Measurements from ENCODE around the gene LYL1. TPM values are rescaled to one million over a fixed set of nuclear protein-coding genes. Genes with fewer than 3 reads are reported as not detected.

LYL1 gene
- total RNA-seq, 1 experiment from 2014 or later: 0.63 TPM

DNA sequence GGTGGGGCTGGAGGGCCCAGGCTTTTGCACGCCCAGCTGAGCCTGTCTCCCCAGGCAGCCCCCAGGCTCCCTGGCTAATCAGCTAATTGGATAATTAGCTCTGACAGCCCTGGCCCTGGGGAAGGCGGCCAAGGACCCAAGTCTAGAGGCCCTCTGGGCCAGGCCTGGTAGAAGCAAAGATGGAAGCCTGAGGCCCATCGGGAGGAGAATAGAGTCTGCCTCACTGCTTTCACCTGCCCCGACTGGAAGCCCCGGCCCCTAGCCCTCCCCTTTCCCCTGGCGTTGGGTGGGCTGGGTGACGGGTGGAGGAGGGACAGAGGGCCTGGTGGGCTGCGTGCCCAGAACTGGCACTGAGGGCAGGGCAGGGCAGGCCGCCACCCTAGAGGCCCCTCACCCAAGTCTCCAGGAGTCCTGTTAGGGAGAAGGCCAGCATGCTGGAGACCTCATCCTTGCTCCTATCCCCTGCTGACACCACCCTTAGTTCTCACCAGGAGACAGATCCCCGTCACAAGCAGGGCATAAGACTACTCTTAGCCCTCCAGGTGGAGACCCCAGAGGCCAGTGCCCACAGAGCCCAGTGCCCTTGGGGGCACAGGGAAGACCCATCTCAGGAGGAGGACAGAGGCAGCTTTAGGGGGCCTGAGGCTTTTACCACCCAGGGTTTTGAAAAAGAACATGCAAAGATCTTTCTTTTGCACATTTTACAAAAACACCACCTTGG lies 12.0 kb downstream of the LYL1 start:
- Histone ChIP-seq H4K5ac (ENCODE audit: insufficient read length, low read depth, low read length) (no peak overlapping the region), H2BK5ac (ENCODE audit: insufficient read length, low read length) (no peak overlapping the region), H3K23ac (ENCODE audit: insufficient read length, low read depth, low read length) (no peak overlapping the region), H2BK12ac (ENCODE audit: insufficient read length, low read depth, low read length) (no peak overlapping the region), H3K79me2 (ENCODE audit: insufficient read depth, low read length) (no peaks in the 10 kb centered on the region), H3K9ac (ENCODE audit: extremely low read depth, insufficient read length, low read length) (no peak overlapping the region), H3K4ac (ENCODE audit: low read depth, low read length) (no peak overlapping the region), H3K79me1 (ENCODE audit: insufficient read depth, low read depth, low read length, poor library complexity, severe bottlenecking) (no peaks in the 10 kb centered on the region), H3K4me1 (ENCODE audit: insufficient read depth, low read length) (0 out of 2 replicates have a peak, but pooled peaks cover 2% of the 10 kb centered on the region), H3K27ac (ENCODE audit: insufficient read length, low read depth, low read length) (no peak overlapping the region), H4K20me1 (ENCODE audit: control insufficient read depth, insufficient read depth, insufficient read length) (no peaks in the 10 kb centered on the region), H2BK120ac (ENCODE audit: low read depth, low read length, poor library complexity, severe bottlenecking) (no peak overlapping the region), H3K4me2 (ENCODE audit: insufficient read depth, insufficient read length, low read length) (no peak overlapping the region), H2BK15ac (ENCODE audit: low read depth, low read length) (no peak overlapping the region), H2AFZ (ENCODE audit: low read length) (no peak overlapping the region), H3T11ph (ENCODE audit: low read length) (no peak overlapping the region), H3K27me3 (ENCODE audit: insufficient read depth, low read length) (peaks cover 6% of the 10 kb centered on the region; the same call in 1 of the 2 replicates), H3K56ac (ENCODE audit: insufficient read length, low read depth, low read length) (no peak overlapping the region), H4K91ac (ENCODE audit: insufficient read length, low read depth, low read length) (no peak overlapping the region), H4K8ac (replicated peaks; ENCODE audit: insufficient read length, low read depth, low read length) (no peak overlapping the region), H2BK20ac (ENCODE audit: low read depth, low read length, poor library complexity, severe bottlenecking) (no peak overlapping the region), H3K18ac (ENCODE audit: insufficient read length, low read depth, low read length) (no peak overlapping the region), H3K9me3 (ENCODE audit: control insufficient read depth, low read depth, low read length) (no peaks in the 10 kb centered on the region), H2AK5ac (ENCODE audit: insufficient read length, low read length) (no peak overlapping the region), H3K14ac (ENCODE audit: insufficient read depth, low read length) (no peak overlapping the region), H3K23me2 (ENCODE audit: insufficient read length, low read depth, low read length, poor library complexity, severe bottlenecking) (peaks cover 7% of the 10 kb centered on the region)
- WGBS (ENCODE audit: extremely low coverage, insufficient read length, low lambda C conversion rate): no CpG with 5 or more reads among the region's 10 CpGs
- peaks cover 22 to 38% of the 10 kb centered on the region in 2 experiments for H3K4me1 Mint-ChIP-seq
- no peaks in the 10 kb centered on the region for H3K36me3 Mint-ChIP-seq (ENCODE audit: insufficient read depth in 1 of 3, low read depth in 3 of 3)
- DNase-seq: no peak
- H3K27me3 Mint-ChIP-seq (ENCODE audit: low read depth): peaks cover 61% of the 10 kb centered on the region
- no peaks in the 10 kb centered on the region for H3K9me3 Mint-ChIP-seq
- H3K4me3 Mint-ChIP-seq: no peak overlapping the region
- H3K27ac Mint-ChIP-seq: no peak overlapping the region
- TF ChIP-seq, protein P1, sequence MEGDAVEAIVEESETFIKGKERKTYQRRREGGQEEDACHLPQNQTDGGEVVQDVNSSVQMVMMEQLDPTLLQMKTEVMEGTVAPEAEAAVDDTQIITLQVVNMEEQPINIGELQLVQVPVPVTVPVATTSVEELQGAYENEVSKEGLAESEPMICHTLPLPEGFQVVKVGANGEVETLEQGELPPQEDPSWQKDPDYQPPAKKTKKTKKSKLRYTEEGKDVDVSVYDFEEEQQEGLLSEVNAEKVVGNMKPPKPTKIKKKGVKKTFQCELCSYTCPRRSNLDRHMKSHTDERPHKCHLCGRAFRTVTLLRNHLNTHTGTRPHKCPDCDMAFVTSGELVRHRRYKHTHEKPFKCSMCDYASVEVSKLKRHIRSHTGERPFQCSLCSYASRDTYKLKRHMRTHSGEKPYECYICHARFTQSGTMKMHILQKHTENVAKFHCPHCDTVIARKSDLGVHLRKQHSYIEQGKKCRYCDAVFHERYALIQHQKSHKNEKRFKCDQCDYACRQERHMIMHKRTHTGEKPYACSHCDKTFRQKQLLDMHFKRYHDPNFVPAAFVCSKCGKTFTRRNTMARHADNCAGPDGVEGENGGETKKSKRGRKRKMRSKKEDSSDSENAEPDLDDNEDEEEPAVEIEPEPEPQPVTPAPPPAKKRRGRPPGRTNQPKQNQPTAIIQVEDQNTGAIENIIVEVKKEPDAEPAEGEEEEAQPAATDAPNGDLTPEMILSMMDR (conservative IDR thresholded peaks at IDR 0.05): no peak

Data from H9 (cell line).